Measurements from ENCODE around the gene MEPCE.
"Not testable (repeated sequence)": the region's sequence is repeated elsewhere in the genome, so short reads cannot be mapped to it uniquely, and the experiment has no call there.

MEPCE gene

GRCh38 chr7:100434297-100435144 is 4.9 kb downstream of the MEPCE start:
- no peak for FAIRE-seq

DNA sequence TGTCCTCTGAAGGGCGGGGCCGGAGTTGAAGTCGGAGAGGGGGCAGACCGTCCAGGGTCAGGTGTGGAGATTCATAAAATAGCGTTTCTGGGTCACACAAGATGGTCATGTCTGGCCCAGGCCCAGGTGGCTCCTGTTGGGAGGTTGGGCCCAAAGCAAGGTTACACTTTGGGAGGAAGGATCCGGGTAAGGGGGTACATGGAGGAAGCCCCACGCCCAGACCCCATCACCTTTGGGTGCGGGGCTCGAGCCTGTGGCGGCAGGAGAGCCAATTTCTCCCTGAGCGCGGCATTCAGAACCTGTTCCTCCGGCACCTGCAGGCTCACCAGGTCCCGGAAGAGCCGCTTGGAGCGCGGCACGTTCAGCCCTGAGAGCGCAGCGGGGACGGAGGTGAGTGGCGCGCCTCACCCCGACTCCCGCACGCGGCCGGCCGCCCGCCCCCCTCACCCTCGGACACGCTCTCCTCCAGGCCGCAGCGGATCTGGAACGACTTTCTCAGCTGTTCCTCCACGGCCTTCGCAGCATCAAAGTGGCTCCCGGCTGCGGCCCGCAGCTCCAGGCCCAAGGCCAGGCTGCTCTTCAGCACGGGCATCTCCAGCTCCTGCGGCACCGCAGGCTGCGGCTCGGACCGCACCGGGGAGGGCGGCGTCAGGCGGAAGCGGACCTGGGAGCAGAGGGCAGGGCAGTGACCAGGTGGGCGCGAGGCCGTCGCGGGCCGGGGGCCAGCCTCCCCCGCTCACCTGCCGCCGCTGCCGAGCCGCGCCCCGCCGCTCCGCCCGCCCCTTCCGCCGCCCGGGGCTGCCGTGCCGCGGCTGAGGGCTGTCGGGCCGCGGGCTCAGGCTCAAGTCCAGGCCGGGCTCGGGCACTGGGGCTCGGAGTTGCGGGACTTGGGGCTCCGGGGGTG is 6.0 kb downstream of the MEPCE start:
- no peak for FAIRE-seq

DNA sequence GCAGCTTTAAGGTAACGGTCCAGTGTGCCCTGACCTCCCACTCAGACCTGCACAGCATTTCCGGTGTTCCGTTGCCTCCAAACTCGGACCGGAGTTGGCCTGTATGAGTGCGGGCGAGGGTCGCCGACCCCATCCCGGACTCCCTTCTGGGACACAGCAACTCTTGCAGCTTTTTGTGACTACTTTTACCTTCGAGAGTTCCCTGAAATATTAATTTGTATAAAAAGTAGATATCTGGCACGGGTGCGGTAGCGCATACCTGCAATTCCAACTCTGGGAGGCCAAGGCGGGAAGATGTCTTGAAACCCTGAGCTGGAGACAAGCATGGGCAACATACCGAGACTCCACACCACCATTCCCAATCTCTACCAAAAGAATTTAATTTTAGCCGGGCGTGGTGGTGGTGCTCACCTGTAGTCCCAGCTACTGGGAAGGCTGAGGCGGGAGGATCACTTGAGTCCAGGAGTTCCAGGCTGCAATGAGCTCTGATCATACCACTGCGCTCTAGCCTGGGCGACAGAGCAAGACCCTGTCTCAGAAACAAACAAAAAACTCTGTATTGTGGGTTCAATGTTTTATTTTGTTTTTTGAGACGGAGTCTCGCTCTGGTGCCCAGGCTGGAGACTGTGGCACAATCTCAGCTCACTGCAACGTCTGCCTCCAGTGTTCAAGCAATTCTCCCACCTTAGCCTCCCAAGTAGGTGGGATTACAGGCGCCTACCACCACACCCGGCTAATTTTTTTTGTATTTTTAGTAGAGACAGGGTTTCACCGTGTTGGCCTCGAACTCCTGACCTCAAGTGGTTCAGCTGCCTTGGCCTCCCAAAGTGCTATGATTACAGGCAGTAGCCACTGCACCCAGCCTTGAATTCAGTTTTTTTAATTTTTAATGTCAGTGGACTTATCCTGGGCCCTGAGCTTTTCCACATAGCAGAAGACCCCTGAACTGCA is 7.8 kb downstream of the MEPCE start:
- no peak for FAIRE-seq

- FAIRE-seq = no peak
Measured at GRCh38 chr7:100438172-100438571, 8.5 kb downstream of the MEPCE start.

DNA sequence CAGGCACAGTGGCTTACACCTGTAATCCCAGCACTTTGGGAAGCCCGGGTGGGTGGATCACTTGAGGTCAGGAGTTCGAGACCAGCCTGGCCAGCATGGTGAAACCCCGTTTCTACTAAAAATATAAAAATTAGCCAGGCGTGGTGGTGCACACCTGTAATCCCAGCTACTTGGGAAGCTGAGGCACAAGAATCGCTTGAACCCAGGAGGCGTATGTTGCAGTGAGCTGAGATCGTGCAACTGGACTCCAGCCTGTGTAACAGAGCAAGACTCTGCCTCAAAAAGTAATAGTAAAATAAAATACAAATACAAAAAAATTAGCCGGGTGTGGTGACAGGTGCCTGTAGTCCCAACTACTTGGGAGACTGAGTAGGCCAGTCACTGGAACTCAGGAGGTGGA is 9.1 kb downstream of the MEPCE start:
- not testable (repeated sequence) for FAIRE-seq

DNA sequence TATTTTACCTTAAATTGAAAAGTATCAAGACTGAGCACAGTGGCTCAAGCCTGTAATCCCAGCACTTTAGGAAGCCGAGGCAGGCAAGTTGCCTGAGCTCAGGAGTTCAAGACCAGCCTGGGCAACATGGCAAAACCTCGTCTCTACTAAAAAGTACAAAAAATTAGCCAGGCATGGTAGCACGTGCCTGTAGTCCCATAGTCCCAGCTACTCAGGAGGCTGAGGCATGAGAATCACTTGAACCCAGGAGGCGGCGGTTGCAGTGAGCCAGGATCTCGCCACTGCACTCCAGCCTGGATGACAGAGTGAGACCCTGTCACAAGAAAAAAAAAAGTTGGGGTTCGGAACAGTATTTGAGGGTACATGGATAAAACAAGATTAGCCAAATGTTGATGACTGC is 9.6 kb downstream of the MEPCE start:
- not testable (repeated sequence) for FAIRE-seq

- FAIRE-seq = no peak
Measured at GRCh38 chr7:100441641-100442535, 12.3 kb downstream of the MEPCE start.

- FAIRE-seq = no peak
Measured at GRCh38 chr7:100443096-100443840, 13.6 kb downstream of the MEPCE start.

- FAIRE-seq = no peak
Measured at GRCh38 chr7:100444311-100445278, 15.0 kb downstream of the MEPCE start.

GRCh38 chr7:100446040-100446439 is 16.4 kb downstream of the MEPCE start:
- no peak for FAIRE-seq

DNA sequence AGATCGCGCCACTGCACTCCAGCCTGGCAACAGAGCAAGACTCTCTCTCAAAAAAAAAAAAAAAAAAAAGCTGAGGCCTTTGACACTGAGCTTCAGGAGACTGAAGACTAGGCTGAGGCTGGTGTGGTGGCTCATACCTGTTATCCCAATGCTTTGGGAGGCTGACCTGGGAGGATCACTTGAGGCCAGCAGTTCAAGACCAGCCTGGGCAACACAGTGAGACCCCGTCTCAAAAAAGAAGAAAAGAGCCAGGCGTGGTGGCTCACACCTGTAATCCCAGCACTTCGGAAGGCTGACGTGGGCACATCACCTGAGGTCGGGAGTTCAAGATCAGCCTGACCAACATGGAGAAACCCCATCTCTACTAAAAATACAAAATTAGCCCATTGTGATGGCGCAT is 17.7 kb downstream of the MEPCE start:
- FAIRE-seq = not testable (repeated sequence)

- no peak for FAIRE-seq
Measured at GRCh38 chr7:100449190-100449795, 19.7 kb downstream of the MEPCE start.

DNA sequence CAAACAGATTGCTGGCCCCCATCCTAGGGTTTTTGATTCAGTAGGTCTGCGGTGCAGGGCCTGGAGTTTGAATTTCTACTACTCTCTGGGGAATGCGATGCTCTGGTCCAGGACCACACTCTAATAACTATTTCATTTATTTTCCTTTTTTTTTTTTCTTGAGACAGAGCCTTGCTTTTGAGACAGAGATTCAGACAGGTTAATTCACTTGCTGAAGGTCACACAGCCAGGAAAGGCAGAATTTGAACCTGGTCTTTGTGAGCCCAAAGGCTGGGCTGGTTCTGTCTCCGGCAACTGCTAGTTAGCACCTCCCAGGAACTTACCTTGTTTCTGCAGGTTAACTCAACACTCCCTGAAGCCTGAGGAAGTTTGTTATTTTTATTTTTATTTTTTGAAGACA is 22.9 kb downstream of the MEPCE start:
- no peak for FAIRE-seq

GRCh38 chr7:100453854-100454253 is 24.2 kb downstream of the MEPCE start:
- FAIRE-seq = not testable (repeated sequence)

- no peak for FAIRE-seq
Measured at GRCh38 chr7:100455206-100455605, 25.6 kb downstream of the MEPCE start.

DNA sequence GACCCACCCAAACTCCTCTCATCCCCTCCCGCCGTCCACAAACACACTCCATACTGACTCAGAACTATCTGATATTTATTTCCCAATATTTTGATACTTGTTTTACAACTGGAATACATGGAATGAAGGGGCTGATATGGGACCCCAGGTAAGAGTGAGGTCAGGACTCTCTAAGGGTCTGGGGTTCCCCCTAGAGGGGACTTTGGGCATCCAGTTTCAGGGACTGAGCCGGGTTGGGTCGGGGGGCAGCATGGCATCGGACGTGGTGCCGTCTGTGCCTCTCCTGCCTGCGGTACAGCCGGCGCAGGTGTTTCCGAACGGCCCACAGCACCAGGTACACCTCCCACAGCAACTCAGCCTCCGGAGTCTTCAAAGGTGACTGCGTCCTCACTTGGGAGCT is 26.9 kb downstream of the MEPCE start:
- FAIRE-seq = no peak

GRCh38 chr7:100457033-100457432 is 27.4 kb downstream of the MEPCE start:
- FAIRE-seq = no peak

- FAIRE-seq = no peak
Measured at GRCh38 chr7:100464210-100464660, 34.6 kb downstream of the MEPCE start, which contains the start of gene SPACDR. SPACDR (minus strand) TSS chr7:100464260; CDS start chr7:100464025, 235 bp downstream.

DNA sequence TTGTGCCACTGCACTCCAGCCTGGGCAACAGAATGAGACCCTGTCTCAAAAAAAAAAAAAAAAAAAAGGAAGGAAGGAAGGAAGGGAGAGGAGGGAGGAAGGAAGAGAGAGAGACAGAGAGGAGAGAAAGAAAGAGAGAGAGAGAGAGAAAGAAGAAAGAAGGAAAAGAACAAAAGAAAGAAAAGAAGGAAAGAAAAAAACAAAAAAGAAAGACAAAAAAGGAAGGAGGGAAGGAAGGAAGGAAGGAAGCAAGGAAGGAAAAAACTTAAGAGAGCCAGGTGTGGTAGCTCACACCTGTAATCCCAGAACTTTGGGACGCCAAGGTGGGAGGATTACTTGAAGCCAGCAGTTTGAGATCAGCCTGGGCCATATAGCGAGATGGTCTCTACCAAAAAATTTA is 35.2 kb downstream of the MEPCE start:
- no peak for FAIRE-seq

Measured in islet of Langerhans (tissue), 1 donor.